K562 (cell line): ENCODE results near the gene BPTF. TPM values are rescaled to one million over a fixed set of nuclear protein-coding genes. Genes with fewer than 3 reads are reported as not detected.

ENCODE experiments used
- ATF1 ChIP-seq, 2 experiments: fragments of 450-650 bp in 1 of 2; IDR thresholded peaks; 2 replicates each; pipeline ENCODE4 v1.6.1; 2016; ENCODE audit warnings: missing compliant biosample characterization in 1 of 2, missing genetic modification characterization in 1 of 2
- BDP1 ChIP-seq: IDR thresholded peaks from 3 replicates; pipeline ENCODE4 v1.6.1; 2011; ENCODE audit not compliant: insufficient read length, insufficient read depth
- CHD2 ChIP-seq: IDR thresholded peaks from 2 replicates; pipeline ENCODE4 v1.6.1; 2011; ENCODE audit warnings: low read depth, low read length
- GABPB2 ChIP-seq: fragments of 250-450 bp; sonication (Bioruptor Pico); conservative IDR thresholded peaks from 2 replicates; pipeline ENCODE4 v1.5.1; 2021; ENCODE audit warnings: mild to moderate bottlenecking
- NCOR1 ChIP-seq: fragments of 450-650 bp; IDR thresholded peaks from 2 replicates; pipeline ENCODE4 v1.6.1; 2016; ENCODE audit warnings: mild to moderate bottlenecking, moderate library complexity
- NFE2 ChIP-seq: IDR thresholded peaks from 2 replicates; pipeline ENCODE4 v1.6.1; 2014; ENCODE audit warnings: antibody characterized with exemption, low read depth
- NR2F6 ChIP-seq: fragments of 450-650 bp; formaldehyde crosslinking; IDR thresholded peaks from 2 replicates; pipeline ENCODE4 v1.4.0; 2020; ENCODE audit warnings: mild to moderate bottlenecking
- PHF8 ChIP-seq: fragments of 200-600 bp; sonication (generic); IDR thresholded peaks from 2 replicates; pipeline ENCODE4 v1.6.1; 2012; ENCODE audit warnings: mixed run types, mild to moderate bottlenecking, inconsistent platforms, low read length, moderate library complexity, borderline replicate concordance
- SMAD4 ChIP-seq: fragments of 250-450 bp; sonication (Bioruptor Pico); conservative IDR thresholded peaks from 2 replicates; pipeline ENCODE4 v1.8.0; 2021; ENCODE audit warnings: inconsistent platforms, mild to moderate bottlenecking, moderate library complexity
- TEAD4 ChIP-seq, 2 experiments: sonication (generic) in 1 of 2; formaldehyde crosslinking in 1 of 2; IDR thresholded peaks; 2 replicates each; pipeline versions ENCODE4 v1.6.1 to v1.8.0; 2012 to 2022; ENCODE audit warnings: borderline replicate concordance in 1 of 2, inconsistent platforms in 1 of 2, low read length in 1 of 2, mild to moderate bottlenecking in 1 of 2, missing genetic modification reagents in 1 of 2
- ZNF143 ChIP-seq: sonication (generic); formaldehyde crosslinking; IDR thresholded peaks from 2 replicates; pipeline ENCODE4 v1.9.0; 2022; ENCODE audit warnings: mild to moderate bottlenecking, missing genetic modification reagents
- ZNF347 ChIP-seq: fragments of 450-650 bp; formaldehyde crosslinking; IDR thresholded peaks from 2 replicates; pipeline ENCODE4 v1.4.0; 2020; ENCODE audit warnings: low read depth, mild to moderate bottlenecking, moderate library complexity
- ZNF444 ChIP-seq: fragments of 250-450 bp; sonication (Bioruptor Pico); IDR thresholded peaks from 2 replicates; pipeline ENCODE4 v1.4.0; 2020; ENCODE audit warnings: mild to moderate bottlenecking, moderate library complexity
- ZNF445 ChIP-seq: fragments of 250-450 bp; sonication (Bioruptor Pico); IDR thresholded peaks from 2 replicates; pipeline ENCODE4 v1.4.0; 2020; ENCODE audit warnings: low read depth, mild to moderate bottlenecking, moderate library complexity
- ZNF551 ChIP-seq: fragments of 250-450 bp; sonication (Bioruptor Pico); IDR thresholded peaks from 2 replicates; pipeline ENCODE4 v1.5.0; 2021; ENCODE audit warnings: mild to moderate bottlenecking, moderate library complexity
- polyA plus RNA-seq, 8 experiments: library from polyadenylated mRNA; depleted of rRNA in 4 of 8; stranded (reverse) in 5 of 8; unstranded in 3 of 8; fragments of >200 nt; fragmentation: Nextera tagmentation in 2 of 8; fragmentation: Illumina TruSeq in 1 of 8; extraction: Ambion mirVana in 2 of 8; extraction: Trizol in 1 of 8; gene quantifications; 2 replicates each; pipeline versions ENCODE4 v1.2.1 to v1.2.3, GENCODE V29; 2011 to 2014; ENCODE audit warnings: inconsistent platforms in 1 of 8, missing spikeins in 1 of 8
- total RNA-seq, 7 experiments: library from RNA; depleted of rRNA in 6 of 7; stranded (reverse); fragments of >200 nt in 6 of 7; fragmentation: Illumina TruSeq in 2 of 7; extraction: Trizol in 2 of 7; gene quantifications; 2 replicates each; pipeline versions ENCODE4 v1.2.1 to v1.2.3, GENCODE V29; 2011 to 2021; ENCODE audit warnings: low replicate concordance in 1 of 7
- TF ChIP-seq, protein P1 (sequence below), 2 experiments: fragments of 450-650 bp in 1 of 2; sonication (generic) in 1 of 2; formaldehyde crosslinking in 1 of 2; IDR thresholded peaks; 2 replicates each; pipeline versions ENCODE4 v1.7.1 to v1.9.0; 2016 to 2022; ENCODE audit warnings: inconsistent platforms in 1 of 2, mild to moderate bottlenecking in 1 of 2, missing genetic modification reagents in 1 of 2
- TF ChIP-seq, protein P2 (sequence below): IDR thresholded peaks from 2 replicates; pipeline ENCODE4 v1.6.1; 2011; ENCODE audit not compliant: insufficient read length; ENCODE audit errors: extremely low read depth

Gene BPTF
- total and polyA plus RNA-seq, 9 of the 15 experiments (the other 6 are each of a cell fraction or from before 2014, with no cell fraction given): 12.5 to 52.1 (median 26.9) TPM

DNA sequence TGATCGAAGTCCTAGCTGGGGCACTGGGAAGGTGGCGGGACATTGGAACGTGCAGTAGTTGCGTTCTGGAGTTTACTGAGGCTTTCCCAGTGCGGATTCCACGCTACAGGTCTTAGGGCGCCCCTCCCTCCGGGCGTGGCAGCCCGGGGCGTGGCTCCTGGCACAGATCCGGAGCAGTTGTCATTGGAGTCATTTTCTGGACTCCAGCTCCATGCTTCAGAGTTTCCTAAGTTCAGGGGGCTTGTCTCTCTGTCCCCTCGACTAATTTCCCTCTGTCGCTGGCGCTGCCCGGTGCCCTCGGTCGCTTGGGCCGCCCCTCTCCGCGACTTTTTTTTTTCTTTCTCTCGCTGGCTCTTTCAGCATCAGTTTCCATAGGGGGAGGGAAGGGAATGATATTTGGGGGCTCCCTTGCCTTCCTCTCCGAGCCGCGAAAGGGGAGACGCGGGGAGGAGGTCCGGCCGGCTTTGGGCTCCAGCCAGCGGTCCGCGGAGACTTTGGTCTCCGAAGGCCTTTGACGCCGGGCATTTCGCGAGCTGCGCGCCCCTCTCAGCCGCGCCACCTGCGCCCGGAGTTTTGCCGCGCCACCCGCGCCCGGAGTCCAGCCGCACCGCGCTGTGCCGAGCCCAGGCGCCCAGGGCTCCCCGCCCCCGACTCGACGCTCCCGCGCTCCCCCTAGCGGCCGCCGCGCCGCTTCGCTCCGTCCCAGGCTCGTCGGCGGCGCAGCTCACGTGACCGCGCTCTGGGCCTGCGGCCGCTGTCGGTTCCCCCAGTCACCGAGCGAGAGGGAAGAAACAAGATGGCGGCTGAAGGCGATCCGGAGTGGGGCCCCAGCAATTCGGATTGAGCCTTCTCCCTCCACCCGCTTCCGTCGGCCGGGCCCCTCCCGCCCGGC is at the start of gene BPTF (continued):
- TF ChIP-seq, protein P1, sequence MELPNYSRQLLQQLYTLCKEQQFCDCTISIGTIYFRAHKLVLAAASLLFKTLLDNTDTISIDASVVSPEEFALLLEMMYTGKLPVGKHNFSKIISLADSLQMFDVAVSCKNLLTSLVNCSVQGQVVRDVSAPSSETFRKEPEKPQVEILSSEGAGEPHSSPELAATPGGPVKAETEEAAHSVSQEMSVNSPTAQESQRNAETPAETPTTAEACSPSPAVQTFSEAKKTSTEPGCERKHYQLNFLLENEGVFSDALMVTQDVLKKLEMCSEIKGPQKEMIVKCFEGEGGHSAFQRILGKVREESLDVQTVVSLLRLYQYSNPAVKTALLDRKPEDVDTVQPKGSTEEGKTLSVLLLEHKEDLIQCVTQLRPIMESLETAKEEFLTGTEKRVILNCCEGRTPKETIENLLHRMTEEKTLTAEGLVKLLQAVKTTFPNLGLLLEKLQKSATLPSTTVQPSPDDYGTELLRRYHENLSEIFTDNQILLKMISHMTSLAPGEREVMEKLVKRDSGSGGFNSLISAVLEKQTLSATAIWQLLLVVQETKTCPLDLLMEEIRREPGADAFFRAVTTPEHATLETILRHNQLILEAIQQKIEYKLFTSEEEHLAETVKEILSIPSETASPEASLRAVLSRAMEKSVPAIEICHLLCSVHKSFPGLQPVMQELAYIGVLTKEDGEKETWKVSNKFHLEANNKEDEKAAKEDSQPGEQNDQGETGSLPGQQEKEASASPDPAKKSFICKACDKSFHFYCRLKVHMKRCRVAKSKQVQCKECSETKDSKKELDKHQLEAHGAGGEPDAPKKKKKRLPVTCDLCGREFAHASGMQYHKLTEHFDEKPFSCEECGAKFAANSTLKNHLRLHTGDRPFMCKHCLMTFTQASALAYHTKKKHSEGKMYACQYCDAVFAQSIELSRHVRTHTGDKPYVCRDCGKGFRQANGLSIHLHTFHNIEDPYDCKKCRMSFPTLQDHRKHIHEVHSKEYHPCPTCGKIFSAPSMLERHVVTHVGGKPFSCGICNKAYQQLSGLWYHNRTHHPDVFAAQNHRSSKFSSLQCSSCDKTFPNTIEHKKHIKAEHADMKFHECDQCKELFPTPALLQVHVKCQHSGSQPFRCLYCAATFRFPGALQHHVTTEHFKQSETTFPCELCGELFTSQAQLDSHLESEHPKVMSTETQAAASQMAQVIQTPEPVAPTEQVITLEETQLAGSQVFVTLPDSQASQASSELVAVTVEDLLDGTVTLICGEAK (IDR thresholded peaks at IDR 0.05): 0 out of 2 replicates have a peak, but pooled peaks have one; percentile 19
- TF ChIP-seq, protein P1 (CRISPR knock-in tag; IDR thresholded peaks at IDR 0.05): no peak
- TF ChIP-seq ZNF143: 0 out of 2 replicates have a peak, but pooled peaks have one; percentile 19
- TF ChIP-seq TEAD4 (IDR thresholded peaks at IDR 0.05; ENCODE audit: low read length): no peak
- TF ChIP-seq TEAD4 (CRISPR knock-in tag; IDR thresholded peaks at IDR 0.05; ENCODE audit: borderline replicate concordance): no peak
- TF ChIP-seq BDP1: no peak
- TF ChIP-seq ZNF347 (CRISPR knock-in tag): no peak
- TF ChIP-seq PHF8: peak; percentile 38; the same call in 1 of the 2 replicates
- TF ChIP-seq ZNF445: no peak
- no peak for TF ChIP-seq NR2F6 (CRISPR knock-in tag)
- peak; percentile 31; the same call in 1 of the 2 replicates for TF ChIP-seq CHD2
- no peak for TF ChIP-seq ZNF551 (CRISPR knock-in tag)
- no peak for TF ChIP-seq NFE2
- peak; percentile 53 for TF ChIP-seq NCOR1
- TF ChIP-seq, protein P2, sequence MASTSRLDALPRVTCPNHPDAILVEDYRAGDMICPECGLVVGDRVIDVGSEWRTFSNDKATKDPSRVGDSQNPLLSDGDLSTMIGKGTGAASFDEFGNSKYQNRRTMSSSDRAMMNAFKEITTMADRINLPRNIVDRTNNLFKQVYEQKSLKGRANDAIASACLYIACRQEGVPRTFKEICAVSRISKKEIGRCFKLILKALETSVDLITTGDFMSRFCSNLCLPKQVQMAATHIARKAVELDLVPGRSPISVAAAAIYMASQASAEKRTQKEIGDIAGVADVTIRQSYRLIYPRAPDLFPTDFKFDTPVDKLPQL: no peak
- TF ChIP-seq SMAD4 (CRISPR knock-in tag): peak; percentile 89
- no peak for TF ChIP-seq ZNF444 (CRISPR knock-in tag)
- no peak; the same call in 1 of the 2 replicates for TF ChIP-seq ATF1 (CRISPR knock-in tag; IDR thresholded peaks at IDR 0.05)
- peak; percentile 66 for TF ChIP-seq ATF1 (tag; IDR thresholded peaks at IDR 0.05)
- no peak for TF ChIP-seq GABPB2 (CRISPR knock-in tag)
